Hepatic stellate cell (primary cell): ENCODE results near the gene RASGEF1C.

Experiments used
- DNase-seq: peaks from one replicate; pipeline ENCODE4 v3.0.0; 2011; ENCODE audit warnings: low spot score

RASGEF1C gene

DNA sequence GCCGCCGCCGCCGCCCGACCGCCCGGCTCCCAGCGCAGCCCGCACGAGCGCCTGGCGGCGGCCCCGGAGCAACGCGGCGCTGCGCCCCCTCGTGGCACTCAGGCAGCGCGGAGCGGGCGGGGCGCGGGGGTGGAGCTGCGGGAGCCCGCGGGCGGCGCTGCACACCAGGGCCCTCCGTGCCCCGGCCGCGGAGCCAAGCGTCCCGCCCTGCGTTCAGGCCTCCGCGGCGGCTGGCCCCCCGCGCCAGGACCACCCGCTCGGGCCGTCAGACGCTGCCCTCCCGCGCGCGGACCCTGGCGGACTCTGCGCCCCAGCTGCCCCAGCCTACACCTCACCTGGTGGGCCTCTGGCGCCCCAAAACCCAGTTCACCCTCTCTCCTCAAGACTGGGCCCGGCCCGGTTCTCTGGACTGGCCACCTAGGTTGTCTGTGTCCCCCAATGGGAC, at the start of gene RASGEF1C:
TSS of gene RASGEF1C (minus strand) at position 75 of the 445 bp plus-strand sequence. CDS start 71,159 bp downstream, outside the sequence.
- DNase-seq = peak; percentile 84

DNA sequence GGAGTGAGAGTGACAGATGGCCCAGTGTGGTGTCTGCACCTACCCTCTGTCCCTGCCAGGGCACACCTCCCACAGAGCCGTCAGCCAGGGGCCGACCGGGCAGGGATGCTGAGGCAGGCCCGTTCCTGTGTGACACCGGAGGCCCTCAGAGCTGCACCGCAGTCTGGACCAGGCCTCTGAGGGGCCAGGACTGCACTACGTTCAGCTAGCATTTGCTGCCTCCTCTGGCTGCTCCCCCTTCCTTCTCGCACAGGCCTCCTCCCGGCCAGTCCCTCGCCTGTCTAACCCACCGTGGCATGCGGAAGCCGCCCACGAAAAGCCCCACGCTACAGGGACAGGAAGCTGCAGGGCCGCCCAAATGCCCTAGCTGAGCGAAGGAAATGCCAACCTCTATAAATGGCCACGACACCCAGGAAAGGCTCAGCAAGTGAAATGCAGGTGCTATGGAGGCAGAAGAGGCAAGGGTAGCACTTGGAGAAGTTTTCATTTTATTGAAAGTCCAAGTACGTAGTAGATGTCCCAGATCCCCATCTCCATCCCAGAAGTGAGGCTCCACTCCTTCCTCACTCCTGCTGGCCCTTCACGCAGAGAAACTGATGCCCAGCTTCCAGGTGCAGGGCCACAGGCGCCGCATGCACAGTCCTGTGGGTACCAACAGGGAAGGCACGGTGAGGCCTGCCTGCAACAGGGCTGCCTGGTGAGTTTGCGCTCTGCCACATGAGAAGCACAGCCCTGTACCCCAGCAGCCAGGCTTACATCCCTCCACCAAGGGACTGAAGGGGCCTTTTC, 44.2 kb upstream of the RASGEF1C start:
- no peak for DNase-seq

DNA sequence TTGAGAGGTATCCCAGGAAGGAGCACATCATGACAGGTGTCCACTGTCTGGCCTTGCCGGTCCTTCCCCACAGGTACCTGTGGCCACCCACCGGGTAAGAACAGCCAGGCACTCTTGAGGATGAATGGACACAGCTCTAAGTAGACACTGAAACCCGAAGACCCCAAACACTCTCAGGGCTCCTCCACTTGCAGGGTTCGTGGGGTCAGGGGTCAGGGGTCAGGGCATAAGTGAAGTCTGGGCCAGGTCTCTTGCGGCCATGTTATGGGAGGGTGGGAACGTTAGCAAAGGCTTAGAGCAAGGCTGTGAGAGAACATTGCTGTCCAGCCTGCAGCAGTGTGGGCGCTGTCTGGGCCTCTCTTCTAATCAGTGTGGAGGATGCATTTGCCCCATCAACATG, 42.9 kb upstream of the RASGEF1C start:
- DNase-seq = no peak

DNA sequence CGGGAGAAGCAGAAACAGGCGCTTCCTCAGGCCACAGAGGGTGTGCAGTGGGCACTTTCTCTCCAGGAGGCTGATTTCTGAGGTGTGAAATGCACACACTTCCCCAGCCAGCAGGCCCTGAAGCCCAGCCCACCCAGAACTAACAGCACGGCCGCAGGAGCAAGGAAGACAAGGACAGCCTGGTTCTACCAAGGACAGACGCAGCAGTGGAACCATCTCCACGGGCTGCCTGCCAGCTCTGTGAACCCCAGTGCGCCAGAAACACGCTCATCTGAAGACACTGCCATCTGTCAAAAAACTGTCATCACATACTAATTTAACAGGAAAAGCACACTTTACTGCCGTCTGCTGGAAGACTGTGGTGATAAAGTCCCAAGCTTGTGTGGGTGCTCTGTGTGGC, 42.1 kb upstream of the RASGEF1C start:
- no peak for DNase-seq

DNA sequence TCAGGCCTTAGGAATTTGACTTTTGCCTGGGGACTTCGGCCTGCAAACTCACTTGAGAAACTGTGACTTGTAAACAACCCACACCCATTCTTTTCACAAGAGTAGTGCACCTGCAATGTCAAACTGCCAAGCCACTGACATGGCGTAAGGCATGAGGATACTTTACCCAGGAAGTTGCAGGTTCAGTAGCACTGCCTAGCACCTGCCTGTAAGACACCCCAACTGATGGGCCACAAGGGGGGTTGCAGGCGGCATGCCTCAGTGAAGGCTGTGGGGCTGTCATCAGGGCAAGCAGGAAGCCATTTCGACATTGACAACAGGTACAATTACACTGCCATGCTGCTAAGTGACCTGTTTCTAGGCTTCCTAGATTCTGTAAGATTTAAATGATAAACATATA, 41.3 kb upstream of the RASGEF1C start:
- DNase-seq = no peak

DNA sequence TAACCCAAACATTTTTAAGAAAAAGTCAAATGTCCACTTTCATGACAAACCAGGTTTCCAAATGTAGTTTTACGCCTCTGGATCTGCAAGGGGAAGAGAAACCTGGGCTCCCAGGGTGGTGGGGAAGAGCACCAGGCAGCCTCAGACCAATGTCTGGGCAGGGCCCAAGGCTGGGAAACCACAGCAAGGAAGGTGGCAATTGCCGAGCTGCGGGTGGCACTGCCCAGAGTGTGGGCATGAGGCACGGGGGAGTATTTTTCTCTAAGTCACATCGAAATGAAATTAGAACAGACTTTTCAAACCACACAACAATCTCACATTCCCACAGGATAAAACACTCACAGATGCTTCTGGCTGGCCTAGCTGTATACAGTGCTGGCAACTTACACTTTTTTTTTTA, 32.6 kb upstream of the RASGEF1C start:
- DNase-seq = no peak

DNA sequence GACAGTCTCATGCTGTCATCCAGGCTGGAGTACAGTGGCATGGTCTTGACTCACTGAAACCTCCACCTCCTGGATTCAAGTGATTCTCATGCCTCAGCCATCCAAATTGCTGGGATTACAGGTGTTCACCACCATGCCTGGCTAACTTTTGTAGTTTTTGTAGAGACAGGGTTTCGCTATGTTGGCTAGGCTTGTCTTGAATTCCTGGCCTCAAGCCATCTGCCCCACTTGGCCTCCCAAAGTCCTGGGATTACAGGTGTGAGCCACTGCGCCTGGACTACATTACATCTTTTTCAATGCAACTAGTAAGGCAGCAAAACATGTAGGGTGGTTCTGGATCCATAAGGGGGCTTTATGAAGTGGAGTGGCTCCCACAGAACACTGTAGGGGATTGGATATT, 29.6 kb upstream of the RASGEF1C start:
- no peak for DNase-seq

DNA sequence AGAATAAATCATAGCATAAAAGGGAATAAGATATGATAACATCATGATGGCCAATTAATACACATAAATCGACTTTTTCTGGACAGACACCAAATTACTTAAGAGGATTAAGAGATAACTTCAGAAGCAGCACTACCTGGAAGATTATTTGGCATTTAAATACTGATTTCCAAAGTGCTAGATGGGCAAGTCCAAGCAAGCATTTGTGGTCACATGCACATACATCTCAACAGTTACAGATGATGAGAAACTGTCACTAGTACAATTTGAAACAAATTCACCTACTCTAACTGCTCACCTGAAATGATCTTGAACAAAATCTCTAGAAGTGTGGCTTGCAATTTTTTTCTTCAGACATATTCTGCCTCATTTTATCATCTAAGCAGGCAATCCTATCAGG, 26.8 kb upstream of the RASGEF1C start:
- DNase-seq = no peak

DNA sequence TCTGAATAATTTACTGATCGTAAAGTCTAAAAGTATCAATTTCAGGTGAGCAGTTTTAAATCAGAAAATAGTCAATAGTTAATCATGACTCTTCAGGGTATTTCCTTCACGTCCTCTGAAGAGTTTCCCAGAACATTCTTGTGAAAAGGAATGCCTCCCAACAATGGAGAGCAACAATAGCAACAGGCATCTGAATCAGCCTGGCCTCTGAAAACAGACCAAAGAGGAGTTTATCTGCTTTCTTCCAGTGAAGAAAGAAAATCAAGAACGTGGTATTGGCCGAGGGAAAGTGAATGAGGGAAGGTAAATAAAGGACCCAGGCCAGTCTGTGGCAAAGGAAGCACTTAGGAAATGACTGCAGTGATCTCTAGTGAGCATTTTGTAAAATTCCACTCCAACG, 26.1 kb upstream of the RASGEF1C start:
- DNase-seq = no peak

DNA sequence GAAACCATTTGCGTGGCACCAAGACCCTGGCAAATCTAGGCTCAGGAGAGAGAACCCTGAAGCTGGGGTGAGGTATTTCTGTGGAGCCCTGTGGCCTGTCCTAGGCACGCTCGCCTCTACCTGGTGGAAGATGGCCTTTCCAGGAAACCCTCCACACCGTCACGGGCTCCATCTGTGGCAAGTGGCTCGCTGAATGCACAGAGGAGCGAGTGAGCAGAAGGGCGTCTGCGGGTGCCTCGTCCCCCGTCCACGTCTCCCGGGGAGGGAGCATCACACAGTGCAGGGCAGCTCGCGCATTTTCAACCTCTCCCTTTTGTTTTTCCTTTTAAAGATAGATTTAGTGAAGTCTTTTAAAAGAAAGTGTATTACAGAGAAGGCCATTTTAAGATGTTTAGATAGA, 25.3 kb upstream of the RASGEF1C start:
- no peak for DNase-seq

DNA sequence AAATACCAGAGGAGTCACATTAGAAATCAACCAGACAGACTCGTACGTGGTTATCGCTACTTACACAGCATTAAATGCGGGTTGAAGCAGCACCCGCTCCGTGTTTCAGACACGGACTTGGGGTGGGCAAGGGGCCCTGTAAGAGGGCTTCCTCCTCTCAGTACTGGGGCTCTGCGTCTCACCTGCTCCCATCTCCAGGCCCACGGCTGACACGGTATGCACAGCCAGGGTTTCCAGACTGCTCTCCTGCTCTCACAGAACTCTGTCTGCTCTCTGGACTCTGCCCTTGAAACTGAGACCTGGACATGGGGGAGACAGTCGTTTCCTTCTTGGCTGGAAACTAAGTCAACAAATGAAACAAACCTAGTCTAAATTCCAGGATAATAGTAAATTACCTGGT, 24.7 kb upstream of the RASGEF1C start:
- no peak for DNase-seq

DNA sequence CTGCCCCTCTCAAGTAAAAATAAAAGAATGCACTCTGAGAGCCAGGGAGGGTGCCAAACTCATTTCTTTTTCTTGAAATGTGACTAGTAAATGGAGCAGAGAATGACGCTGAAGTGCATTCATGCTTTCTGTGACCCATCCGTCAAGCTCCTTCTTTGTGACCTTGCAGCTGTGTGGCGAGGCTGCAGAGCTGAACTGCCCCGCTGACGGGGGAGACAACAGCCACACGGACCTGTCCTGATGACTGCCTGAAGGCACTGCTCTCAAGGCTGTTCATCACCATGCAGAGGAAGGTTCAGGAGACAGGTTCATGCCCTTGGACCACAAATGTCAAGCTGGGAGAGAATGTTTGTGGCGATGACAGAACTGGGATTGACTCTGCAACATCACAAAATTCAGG, 21.0 kb upstream of the RASGEF1C start:
- DNase-seq = no peak

DNA sequence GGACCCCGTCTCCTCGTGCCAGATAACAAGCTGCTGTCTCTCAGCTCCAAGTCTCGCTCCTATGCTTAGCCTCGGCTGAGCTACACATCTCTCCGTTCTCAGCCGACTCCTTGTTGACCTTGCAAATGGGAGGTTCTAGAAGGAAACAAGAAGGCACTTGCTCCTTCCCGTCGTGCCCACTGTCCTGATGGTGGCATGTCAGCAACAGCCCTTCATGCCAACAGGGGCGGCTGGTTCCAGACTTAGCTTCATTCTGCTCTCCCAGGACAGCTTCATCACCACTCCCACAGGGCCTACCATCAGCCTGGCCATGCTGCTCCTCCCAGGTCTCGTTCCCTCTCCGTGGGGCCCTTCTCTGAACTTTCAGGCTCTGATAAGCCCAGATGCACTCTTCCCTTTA, 13.0 kb upstream of the RASGEF1C start:
- no peak for DNase-seq

DNA sequence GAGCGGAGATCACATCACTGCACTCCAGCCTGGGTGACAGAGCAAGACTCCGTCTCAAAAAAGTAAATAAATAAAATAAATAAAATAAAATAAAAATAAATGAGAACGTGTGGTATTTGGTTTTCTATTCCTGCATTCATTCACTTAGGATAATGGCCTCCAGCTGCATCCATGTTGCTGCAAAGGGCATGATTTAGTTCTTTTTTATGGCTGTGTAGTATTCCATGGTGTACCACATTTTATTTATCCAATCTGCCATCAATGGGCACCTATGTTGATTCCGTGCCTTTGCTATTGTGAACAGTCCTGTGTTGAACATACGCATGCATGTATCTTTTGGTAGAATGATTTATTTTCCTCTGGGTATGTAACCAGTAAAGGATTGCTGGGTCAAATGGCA, 8.8 kb upstream of the RASGEF1C start:
- DNase-seq = no peak

DNA sequence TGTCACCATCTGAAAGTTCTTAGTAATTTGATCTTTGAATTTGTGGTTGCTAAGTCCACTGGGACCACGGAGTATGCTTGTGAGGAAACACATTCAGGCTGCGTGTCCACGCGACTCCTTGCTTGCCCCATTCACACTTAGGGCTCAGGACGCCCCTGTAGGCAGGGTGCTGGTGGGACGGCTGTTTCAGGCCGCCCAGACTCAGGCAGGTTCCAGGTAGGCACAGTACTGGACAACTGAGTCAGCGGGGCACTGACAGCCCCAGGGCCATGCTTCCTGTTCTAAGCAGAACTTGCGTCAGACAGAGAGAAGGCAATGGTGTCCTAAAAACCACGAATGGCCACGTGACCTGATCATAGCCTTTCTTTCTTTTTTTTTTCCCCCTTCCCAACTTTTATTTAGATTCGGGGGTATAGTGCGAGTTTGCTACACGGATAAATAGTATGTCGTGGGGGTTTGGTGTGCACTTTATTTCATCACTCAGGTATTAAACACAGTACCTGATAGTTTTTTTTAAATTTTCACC, 7.7 kb upstream of the RASGEF1C start:
- no peak for DNase-seq

DNA sequence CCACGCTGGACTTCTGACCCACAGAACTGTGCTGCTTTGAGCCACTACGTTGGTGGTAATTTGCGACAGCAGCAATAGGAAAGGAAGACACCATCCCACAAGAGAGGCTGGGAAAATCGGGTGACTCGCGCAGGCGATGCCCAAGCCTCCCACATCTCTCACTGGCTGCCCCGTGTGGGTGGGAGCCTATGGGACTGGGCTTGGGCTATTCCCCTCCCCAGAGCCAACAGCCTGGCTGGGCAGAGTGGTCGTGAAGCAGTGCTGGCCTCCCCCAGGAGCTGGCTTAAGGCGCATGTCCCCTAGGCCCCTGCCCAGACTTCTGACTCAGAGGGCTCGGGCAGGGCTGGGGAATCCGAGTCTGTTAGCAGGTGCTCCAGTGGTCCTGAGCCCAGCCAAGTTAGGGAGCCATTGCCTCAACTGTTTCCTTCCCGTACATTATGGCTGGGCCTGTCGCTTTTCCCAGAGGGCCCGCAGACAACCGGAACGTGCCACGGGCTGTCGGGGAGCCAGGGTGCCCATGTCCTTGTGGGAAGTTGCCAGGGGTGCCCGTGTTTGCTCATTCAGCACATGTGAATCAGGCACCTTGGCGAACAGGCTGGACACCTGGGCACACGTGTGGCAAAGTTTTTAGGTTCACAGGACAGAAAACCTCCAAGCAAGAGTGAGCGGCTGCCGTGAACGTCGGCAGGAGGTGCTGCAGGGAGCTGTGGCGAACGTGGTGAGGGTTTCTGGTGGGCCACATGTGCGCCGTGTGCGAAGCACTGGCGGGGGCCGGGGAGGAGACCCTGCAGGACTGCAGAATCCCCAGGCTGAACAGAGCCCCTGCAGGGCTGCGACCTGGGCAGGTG, 7.0 kb upstream of the RASGEF1C start:
- no peak for DNase-seq

DNA sequence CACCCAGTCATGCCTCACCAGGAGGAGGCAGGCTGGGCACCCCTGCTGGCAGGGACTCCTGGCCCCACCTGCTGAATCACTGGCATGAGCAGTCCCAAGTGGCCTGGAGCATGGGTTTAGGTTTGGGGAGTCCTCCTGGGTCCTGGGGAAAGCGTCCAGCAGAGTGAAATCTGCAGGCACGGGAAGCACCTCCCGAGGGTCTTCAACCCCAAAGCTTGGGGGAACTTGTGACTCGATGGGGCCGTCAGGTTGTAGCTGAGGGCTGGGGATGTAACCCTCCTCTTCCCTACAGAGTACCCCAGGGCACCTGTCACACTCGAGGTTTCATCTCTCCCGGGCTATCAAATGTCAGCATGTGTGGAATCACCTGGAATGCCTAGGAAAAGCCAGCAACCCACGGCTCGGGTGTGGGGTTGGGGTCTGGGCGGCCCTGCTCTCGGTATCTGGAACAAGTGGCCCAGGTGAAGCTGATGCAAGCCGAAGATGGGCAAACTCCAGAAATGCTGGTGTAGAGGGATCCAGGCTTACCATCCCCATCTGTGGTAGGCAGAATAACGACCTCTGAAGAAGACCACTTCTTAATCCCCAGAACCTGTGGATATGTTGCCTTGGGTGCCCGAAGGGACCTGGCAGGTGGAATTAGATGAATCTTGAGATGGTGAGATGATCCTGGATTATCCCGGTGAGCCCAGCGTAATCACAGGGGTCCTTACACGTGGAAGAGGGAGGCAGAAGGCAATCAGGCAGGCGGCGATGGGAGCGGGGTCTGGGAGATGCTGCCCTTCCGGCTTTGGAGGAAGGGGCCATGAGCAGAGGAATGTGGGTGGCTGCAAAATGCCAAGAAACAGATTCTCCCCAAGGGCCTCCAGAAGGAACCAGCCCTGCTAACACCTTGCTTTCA, 6.1 kb upstream of the RASGEF1C start:
- DNase-seq = no peak

DNA sequence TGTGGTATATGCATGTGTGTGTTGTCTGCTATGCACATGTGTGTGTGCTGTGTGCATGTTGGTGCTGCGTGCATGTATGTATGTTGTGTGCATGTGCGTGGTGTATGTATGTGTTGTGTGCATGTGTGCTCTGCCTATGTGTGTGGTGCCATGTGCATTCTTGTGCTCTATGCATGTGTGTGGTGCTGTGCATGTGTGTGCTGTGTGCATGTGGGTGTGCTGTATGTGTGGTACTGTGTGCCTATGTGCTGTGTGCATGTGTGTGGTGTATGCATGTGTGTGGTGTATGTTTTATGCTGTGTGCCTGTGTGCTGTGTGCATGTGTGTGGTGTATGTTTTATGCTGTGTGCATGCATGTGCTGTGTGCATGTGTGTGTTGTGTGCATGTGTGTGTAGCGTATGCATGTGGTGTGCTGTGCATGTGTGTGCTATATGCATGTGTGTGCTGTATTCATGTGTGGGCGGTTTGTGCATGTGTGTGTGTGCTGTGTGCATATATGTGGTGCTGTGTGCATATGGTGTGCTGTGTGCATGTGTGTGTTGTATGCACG, 4.7 kb upstream of the RASGEF1C start:
- DNase-seq = no peak

DNA sequence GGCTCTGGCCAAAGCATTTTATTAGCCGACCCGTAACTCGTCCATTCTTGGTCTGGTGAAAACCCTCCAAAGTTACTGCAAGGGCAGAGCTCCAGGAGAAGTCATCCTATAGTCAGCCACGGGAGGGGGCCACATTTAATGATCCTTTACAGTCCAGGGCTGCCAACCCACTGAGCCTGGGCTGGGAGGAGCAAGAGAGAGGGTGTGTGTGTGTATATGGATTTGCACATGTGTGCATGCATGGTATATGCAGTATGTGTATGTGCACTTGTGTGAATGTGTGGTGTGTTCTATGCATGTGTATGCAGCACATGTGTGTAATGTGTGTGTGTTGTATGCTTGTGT, 4.2 kb upstream of the RASGEF1C start:
- no peak for DNase-seq

DNA sequence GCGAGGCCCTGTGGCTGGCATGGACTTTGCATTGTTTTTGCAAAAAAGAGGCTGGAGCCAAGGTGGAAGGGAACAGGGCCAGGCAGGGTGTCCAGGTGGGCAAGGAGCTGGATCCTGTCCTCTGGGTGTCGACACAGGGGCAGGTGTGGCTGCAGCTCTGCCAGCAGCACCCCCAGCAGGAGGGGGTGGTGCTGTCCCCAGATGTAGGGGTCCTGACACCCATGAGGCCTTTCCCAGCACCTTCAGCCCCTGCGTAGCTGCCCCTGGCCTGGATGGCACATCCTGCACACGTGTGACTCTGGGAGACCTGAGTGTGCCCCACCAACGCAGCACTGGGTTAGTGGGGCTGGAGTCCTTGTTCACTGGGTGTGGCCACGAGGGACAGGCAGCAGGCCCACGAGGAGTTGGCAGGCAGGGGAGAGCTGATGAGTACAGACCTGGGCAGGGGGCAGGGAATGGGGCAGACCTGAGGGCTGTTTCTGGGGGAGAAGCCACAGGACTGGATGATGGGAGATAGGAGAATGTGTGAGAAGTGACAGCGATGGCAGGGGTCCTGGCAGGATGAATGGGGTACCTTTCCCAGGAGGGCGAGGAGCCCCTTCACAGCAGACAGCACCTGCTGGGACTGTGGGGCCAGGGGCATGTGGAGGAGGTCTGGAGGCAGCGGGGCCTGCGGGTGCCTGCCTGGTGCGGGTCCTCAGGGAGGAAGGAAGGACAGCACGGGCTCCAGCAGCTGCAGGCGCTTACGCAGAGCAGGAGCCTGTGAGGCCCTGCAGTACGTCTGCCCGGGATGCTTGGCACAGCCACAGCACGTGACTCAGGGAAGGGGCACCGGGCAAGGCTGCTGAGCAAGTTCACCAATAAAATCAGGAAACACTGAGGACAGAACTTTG, 3.6 kb upstream of the RASGEF1C start:
- DNase-seq = no peak

DNA sequence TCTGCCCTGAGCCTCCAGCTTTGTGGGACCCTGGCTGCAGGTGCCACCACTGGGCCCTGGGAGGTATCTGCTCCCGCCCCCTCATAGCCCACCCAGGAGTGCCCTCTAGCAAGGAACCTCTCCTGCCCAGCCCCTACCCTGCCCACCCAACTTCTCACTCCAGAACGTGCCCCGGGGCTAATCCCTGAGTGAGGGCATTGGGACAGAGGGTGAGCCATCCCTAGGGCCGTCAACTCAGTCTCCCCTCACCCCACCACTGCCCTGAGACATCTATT, 2.7 kb upstream of the RASGEF1C start:
- no peak for DNase-seq
